ENCODE measurements around the gene FMN2.
A peak's percentile ranks its signal among the peaks of the same experiment; 100 is the strongest.

The FMN2 gene

DNA sequence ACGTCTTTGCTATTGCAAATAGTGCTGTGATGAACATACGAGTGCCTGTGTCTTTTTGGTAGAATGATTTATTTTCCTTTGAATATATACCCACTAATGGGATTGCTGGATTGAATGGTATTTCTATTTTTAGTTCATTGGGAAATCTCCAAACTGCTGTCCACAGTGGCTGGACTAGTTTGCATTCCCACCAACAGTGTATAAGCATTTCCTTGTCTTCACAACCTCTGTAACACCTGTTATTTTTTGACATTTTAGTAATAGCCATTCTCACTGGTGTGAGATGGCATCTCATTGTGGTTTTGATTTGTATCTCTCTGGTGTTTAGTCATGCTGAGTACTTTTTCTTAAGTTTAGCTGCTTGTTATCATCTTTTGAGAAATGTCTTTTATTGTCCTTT lies 215.0 kb downstream of the FMN2 start:
- H2AFZ ChIP-seq (ENCODE audit: low read depth, low read length): no peak overlapping the region
- no peak for TF ChIP-seq EZH2phosphoT487 (IDR thresholded peaks at IDR 0.05; ENCODE audit: low read depth)
- TF ChIP-seq, protein P1, sequence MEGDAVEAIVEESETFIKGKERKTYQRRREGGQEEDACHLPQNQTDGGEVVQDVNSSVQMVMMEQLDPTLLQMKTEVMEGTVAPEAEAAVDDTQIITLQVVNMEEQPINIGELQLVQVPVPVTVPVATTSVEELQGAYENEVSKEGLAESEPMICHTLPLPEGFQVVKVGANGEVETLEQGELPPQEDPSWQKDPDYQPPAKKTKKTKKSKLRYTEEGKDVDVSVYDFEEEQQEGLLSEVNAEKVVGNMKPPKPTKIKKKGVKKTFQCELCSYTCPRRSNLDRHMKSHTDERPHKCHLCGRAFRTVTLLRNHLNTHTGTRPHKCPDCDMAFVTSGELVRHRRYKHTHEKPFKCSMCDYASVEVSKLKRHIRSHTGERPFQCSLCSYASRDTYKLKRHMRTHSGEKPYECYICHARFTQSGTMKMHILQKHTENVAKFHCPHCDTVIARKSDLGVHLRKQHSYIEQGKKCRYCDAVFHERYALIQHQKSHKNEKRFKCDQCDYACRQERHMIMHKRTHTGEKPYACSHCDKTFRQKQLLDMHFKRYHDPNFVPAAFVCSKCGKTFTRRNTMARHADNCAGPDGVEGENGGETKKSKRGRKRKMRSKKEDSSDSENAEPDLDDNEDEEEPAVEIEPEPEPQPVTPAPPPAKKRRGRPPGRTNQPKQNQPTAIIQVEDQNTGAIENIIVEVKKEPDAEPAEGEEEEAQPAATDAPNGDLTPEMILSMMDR (IDR thresholded peaks at IDR 0.05; ENCODE audit: low read depth, low read length): no peak
- H3K9ac ChIP-seq (ENCODE audit: low read length): no peak overlapping the region
- H3K79me2 ChIP-seq (ENCODE audit: low read length): no peaks in the 10 kb centered on the region
- H3K9me3 ChIP-seq (ENCODE audit: insufficient read depth, low read length): no peaks in the 10 kb centered on the region
- no peaks in the 10 kb centered on the region for H3K36me3 ChIP-seq (replicated peaks; ENCODE audit: low read depth, low read length)
- H3K4me1 ChIP-seq (ENCODE audit: low read length): peaks cover 13% of the 10 kb centered on the region
- no peaks in the 10 kb centered on the region for H3K27me3 ChIP-seq (ENCODE audit: low read depth, low read length)
- H4K20me1 ChIP-seq (ENCODE audit: insufficient read depth, low read length): no peaks in the 10 kb centered on the region
- no peak overlapping the region for H3K27ac ChIP-seq (ENCODE audit: low read length)
- no peak overlapping the region for H3K4me3 ChIP-seq (ENCODE audit: low read length)
- no peak overlapping the region for H3K4me2 ChIP-seq (ENCODE audit: low read length)

DNA sequence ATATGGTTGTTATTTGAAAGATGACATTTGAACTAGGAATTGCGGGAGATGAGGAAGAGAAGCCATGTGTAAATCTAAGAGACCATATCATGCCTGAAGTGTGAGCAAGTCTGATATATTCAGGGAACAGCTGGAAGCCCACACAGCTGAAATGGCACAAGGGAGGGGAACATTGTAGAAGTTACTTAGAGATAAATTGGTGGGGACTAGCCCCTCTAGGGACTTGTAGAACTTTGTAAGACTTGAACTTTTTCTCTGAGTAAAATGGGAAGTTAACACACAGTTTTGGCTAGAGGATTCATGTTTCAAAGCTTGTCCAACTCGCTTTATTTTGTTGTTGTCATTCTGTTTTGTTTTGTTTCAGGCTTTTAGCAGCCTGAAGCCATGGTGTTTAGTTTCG lies 216.4 kb downstream of the FMN2 start:
- no peak for TF ChIP-seq EZH2phosphoT487 (IDR thresholded peaks at IDR 0.05; ENCODE audit: low read depth)

DNA sequence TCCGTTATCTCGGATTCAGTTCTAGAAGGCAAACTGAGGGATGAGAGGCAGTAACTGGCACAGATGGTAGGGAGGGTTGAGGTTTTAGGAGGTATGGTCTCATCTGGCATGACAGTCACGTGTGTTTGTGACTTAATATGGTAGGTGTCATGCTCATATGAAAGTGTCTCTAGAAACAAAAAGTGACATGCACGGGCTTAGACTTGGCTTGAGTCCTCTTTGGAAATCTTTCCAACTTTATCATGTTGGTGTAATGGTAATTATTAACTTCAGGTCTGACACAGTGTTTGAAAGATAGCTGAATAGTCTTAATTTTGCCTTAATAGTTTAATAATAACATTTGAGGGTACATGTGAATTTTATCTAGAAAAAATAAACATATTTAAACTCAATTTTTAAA lies 218.1 kb downstream of the FMN2 start:
- Histone ChIP-seq H3K9ac (ENCODE audit: low read length) (no peak overlapping the region), H3K4me1 (ENCODE audit: low read length) (peaks cover 13% of the 10 kb centered on the region), H3K4me2 (ENCODE audit: low read length) (no peak overlapping the region), H3K27ac (ENCODE audit: low read length) (no peak overlapping the region), H4K20me1 (ENCODE audit: insufficient read depth, low read length) (no peaks in the 10 kb centered on the region), H3K9me3 (ENCODE audit: insufficient read depth, low read length) (no peaks in the 10 kb centered on the region), H3K4me3 (ENCODE audit: low read length) (no peak overlapping the region), H3K36me3 (replicated peaks; ENCODE audit: low read depth, low read length) (no peaks in the 10 kb centered on the region), H3K79me2 (ENCODE audit: low read length) (no peaks in the 10 kb centered on the region), H3K27me3 (ENCODE audit: low read depth, low read length) (no peaks in the 10 kb centered on the region), H2AFZ (ENCODE audit: low read depth, low read length) (no peak overlapping the region)
- no peak for TF ChIP-seq EZH2phosphoT487 (IDR thresholded peaks at IDR 0.05; ENCODE audit: low read depth)
- TF ChIP-seq, protein P1 (IDR thresholded peaks at IDR 0.05; ENCODE audit: low read depth, low read length): no peak

More for the DNA sequence above, 216.4 kb downstream of the FMN2 start:
- H3K27me3 ChIP-seq (ENCODE audit: low read depth, low read length): no peaks in the 10 kb centered on the region
- H3K9me3 ChIP-seq (ENCODE audit: insufficient read depth, low read length): no peaks in the 10 kb centered on the region
- H3K9ac ChIP-seq (ENCODE audit: low read length): no peak overlapping the region; the same call in 1 of the 2 replicates
- H4K20me1 ChIP-seq (ENCODE audit: insufficient read depth, low read length): no peaks in the 10 kb centered on the region
- no peaks in the 10 kb centered on the region for H3K79me2 ChIP-seq (ENCODE audit: low read length)
- peak overlapping the region; percentile 47 for H2AFZ ChIP-seq (ENCODE audit: low read depth, low read length)
- H3K27ac ChIP-seq (ENCODE audit: low read length): peak overlapping the region; percentile 5; the same call in 1 of the 2 replicates
- H3K4me2 ChIP-seq (ENCODE audit: low read length): peak overlapping the region; percentile 60
- H3K4me1 ChIP-seq (ENCODE audit: low read length): peaks cover 13% of the 10 kb centered on the region
- no peaks in the 10 kb centered on the region for H3K36me3 ChIP-seq (replicated peaks; ENCODE audit: low read depth, low read length)
- H3K4me3 ChIP-seq (ENCODE audit: low read length): peak overlapping the region; percentile 39

DNA sequence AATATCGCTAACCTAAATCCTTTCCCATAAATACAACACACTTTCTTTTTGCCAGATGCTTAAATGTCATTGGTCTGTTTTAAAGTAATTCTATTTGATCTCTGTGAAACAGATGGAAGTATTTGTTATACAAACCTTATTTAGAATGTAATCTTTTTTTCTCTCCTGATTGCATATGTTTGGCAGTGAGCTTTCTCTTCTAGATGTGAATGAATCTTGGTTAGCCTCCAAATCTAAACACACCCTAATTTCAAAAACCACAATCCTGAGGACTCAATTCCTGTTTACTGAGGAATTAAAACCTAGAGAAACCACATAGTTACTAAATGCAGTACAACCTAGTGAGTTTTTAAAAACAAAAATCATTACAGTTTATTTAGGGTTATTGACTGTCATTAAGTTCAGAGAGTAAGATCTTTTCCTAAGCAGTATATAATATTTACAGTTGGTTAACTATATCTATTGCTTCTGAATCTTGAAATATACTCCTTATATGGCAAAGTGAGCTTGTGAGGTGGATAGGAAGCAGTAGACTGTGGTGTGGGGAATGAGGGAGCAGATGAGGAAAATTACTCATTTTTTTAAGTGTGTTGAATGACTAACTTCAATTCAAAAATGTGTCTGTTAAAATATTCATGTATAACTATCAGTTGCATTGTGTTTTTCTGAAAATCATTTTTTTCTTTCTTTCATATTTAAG lies 218.7 kb downstream of the FMN2 start:
- Histone ChIP-seq H3K36me3 (replicated peaks; ENCODE audit: low read depth, low read length) (no peaks in the 10 kb centered on the region), H3K27me3 (ENCODE audit: low read depth, low read length) (no peaks in the 10 kb centered on the region), H3K4me3 (ENCODE audit: low read length) (no peak overlapping the region), H3K4me2 (ENCODE audit: low read length) (no peak overlapping the region), H3K9ac (ENCODE audit: low read length) (no peak overlapping the region), H4K20me1 (ENCODE audit: insufficient read depth, low read length) (no peaks in the 10 kb centered on the region), H3K79me2 (ENCODE audit: low read length) (no peaks in the 10 kb centered on the region), H2AFZ (ENCODE audit: low read depth, low read length) (no peak overlapping the region), H3K27ac (ENCODE audit: low read length) (no peak overlapping the region), H3K9me3 (ENCODE audit: insufficient read depth, low read length) (no peaks in the 10 kb centered on the region), H3K4me1 (ENCODE audit: low read length) (peaks cover 13% of the 10 kb centered on the region)
- no peak for TF ChIP-seq EZH2phosphoT487 (IDR thresholded peaks at IDR 0.05; ENCODE audit: low read depth)
- TF ChIP-seq, protein P1 (IDR thresholded peaks at IDR 0.05; ENCODE audit: low read depth, low read length): no peak
